ENCODE data around the gene PLEKHG3.

DNA sequence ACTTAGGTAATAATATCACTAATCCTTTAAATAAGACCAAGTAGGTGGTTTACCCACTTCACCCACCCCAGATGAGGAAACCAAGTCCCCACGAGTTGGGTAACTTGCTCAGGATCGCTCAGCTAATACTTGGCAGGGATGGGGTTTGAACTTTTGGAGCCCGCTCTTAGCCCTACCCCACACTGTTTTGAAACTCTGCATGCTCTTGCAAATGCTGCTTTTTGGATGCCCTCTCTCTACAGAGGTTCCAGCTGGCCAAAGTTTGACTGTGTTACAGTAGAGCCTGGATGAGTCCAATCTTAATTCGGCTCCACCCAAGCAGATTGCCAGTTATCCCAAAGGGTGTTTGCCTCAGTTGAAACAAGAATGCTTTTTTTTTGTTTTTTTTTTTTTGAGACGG, 6.8 kb downstream of the PLEKHG3 start:
- no peak for TF ChIP-seq GATA3 (IDR thresholded peaks at IDR 0.05; ENCODE audit: low read depth, low read length)
- no peak for TF ChIP-seq GATA2 (IDR thresholded peaks at IDR 0.05; ENCODE audit: low read depth, low read length)

Measured in SH-SY5Y (cell line).